Activated naive CD8-positive, alpha-beta T cell (primary cell): ENCODE measurements around the gene BSG.

Experiments used
- H3K27ac Mint-ChIP-seq: one replicate; pipeline ENCODE4 v1.8.0; 2021; ENCODE audit warnings: mixed read lengths
- H3K27me3 Mint-ChIP-seq: one replicate; pipeline ENCODE4 v1.8.0; 2021; ENCODE audit warnings: mixed read lengths
- H3K36me3 Mint-ChIP-seq: one replicate; pipeline ENCODE4 v1.8.0; 2021; ENCODE audit warnings: mixed read lengths
- H3K4me1 Mint-ChIP-seq: one replicate; pipeline ENCODE4 v1.8.0; 2021; ENCODE audit warnings: low read depth, mixed read lengths
- H3K4me3 Mint-ChIP-seq: one replicate; pipeline ENCODE4 v1.8.0; 2021; ENCODE audit warnings: mild to moderate bottlenecking, mixed read lengths
- H3K9me3 Mint-ChIP-seq: one replicate; pipeline ENCODE4 v1.8.0; 2021; ENCODE audit warnings: low read depth, mixed read lengths

BSG gene

GRCh38 chr19:585551-586110 is 13.2 kb downstream of the BSG start:
- H3K27ac Mint-ChIP-seq, result no peak overlapping the region
- H3K27me3 Mint-ChIP-seq, result no peaks in the 10 kb centered on the region
- H3K36me3 Mint-ChIP-seq, result no peaks in the 10 kb centered on the region
- H3K4me3 Mint-ChIP-seq, result no peak overlapping the region
- peaks cover 10% of the 10 kb centered on the region for H3K4me1 Mint-ChIP-seq
- H3K9me3 Mint-ChIP-seq, result no peaks in the 10 kb centered on the region

GRCh38 chr19:588093-588740 is 15.8 kb downstream of the BSG start:
- peaks cover 10% of the 10 kb centered on the region for H3K4me1 Mint-ChIP-seq
- no peak overlapping the region for H3K4me3 Mint-ChIP-seq
- H3K27me3 Mint-ChIP-seq, result no peaks in the 10 kb centered on the region
- H3K9me3 Mint-ChIP-seq, result no peaks in the 10 kb centered on the region
- no peak overlapping the region for H3K27ac Mint-ChIP-seq
- H3K36me3 Mint-ChIP-seq, result no peaks in the 10 kb centered on the region

- Mint-ChIP-seq H3K27ac (no peak overlapping the region), H3K9me3 (no peaks in the 10 kb centered on the region), H3K36me3 (no peaks in the 10 kb centered on the region), H3K27me3 (no peaks in the 10 kb centered on the region), H3K4me3 (peak overlapping the region; percentile 67), H3K4me1 (peaks cover 7% of the 10 kb centered on the region)
Observed at GRCh38 chr19:588741-589692, 16.6 kb downstream of the BSG start.

- Mint-ChIP-seq H3K9me3 (no peaks in the 10 kb centered on the region), H3K4me3 (peak within 1 kb of the TSS; percentile 67), H3K4me1 (peaks cover 6% of the 10 kb centered on the region), H3K36me3 (no peaks in the 10 kb centered on the region), H3K27me3 (no peaks in the 10 kb centered on the region), H3K27ac (no peak within 1 kb of the TSS)
Observed at GRCh38 chr19:589693-590395, 17.4 kb downstream of the BSG start, which contains the start of gene HCN2. Gene HCN2, plus strand, starts transcription at chr19:589881. Its CDS starts 65 bp downstream, at chr19:589946.

DNA sequence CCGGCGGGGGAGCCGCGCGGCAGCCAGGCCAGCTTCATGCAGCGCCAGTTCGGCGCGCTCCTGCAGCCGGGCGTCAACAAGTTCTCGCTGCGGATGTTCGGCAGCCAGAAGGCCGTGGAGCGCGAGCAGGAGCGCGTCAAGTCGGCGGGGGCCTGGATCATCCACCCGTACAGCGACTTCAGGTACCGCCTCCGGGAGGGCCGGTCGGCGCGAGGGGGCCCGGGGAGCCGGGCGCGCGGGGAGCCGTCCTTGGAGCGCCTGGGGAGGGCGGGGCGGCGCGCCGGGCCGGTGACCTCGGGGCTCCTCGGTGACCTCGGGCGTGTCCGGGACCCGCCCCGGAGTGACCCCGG is 18.0 kb downstream of the BSG start:
- H3K4me3 Mint-ChIP-seq, result no peak overlapping the region

GRCh38 chr19:590750-591098 is 18.3 kb downstream of the BSG start:
- no peaks in the 10 kb centered on the region for H3K36me3 Mint-ChIP-seq
- no peaks in the 10 kb centered on the region for H3K9me3 Mint-ChIP-seq
- H3K4me3 Mint-ChIP-seq, result no peak overlapping the region
- H3K4me1 Mint-ChIP-seq, result peaks cover 6% of the 10 kb centered on the region
- H3K27me3 Mint-ChIP-seq, result no peaks in the 10 kb centered on the region
- no peak overlapping the region for H3K27ac Mint-ChIP-seq

More for the DNA sequence above, 18.0 kb downstream of the BSG start:
- no peaks in the 10 kb centered on the region for H3K27me3 Mint-ChIP-seq
- no peaks in the 10 kb centered on the region for H3K9me3 Mint-ChIP-seq
- H3K27ac Mint-ChIP-seq, result no peak overlapping the region
- peaks cover 6% of the 10 kb centered on the region for H3K4me1 Mint-ChIP-seq
- H3K36me3 Mint-ChIP-seq, result no peaks in the 10 kb centered on the region

- H3K36me3 Mint-ChIP-seq, result no peaks in the 10 kb centered on the region
- peak overlapping the region; percentile 70 for H3K4me3 Mint-ChIP-seq
- no peak overlapping the region for H3K27ac Mint-ChIP-seq
- peaks cover 6% of the 10 kb centered on the region for H3K4me1 Mint-ChIP-seq
- H3K9me3 Mint-ChIP-seq, result no peaks in the 10 kb centered on the region
- no peaks in the 10 kb centered on the region for H3K27me3 Mint-ChIP-seq
Observed at GRCh38 chr19:591099-591958, 18.9 kb downstream of the BSG start.

DNA sequence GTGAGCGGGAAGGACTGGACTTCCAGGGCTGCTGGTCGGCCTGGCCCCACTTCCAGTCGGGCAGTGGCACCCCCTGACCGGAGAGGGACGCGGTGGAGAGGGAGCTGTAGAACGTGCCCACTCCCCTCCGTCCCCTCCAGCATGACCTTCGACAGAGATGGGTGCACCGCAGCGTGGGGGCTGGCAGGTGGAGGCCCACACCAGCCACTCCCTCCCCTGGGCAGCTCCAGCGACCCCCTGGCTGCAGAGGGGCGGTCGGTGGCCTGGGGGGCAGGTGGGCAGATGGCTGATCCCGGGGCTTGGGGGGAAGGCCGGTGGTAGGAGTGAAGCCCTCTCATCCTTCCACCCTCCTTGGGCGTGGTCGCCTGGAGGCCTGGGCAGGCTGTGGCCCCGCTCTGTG is 19.7 kb downstream of the BSG start:
- H3K36me3 Mint-ChIP-seq, result no peaks in the 10 kb centered on the region
- H3K27ac Mint-ChIP-seq, result no peak overlapping the region
- H3K4me1 Mint-ChIP-seq, result peaks cover 6% of the 10 kb centered on the region
- no peaks in the 10 kb centered on the region for H3K27me3 Mint-ChIP-seq
- no peak overlapping the region for H3K4me3 Mint-ChIP-seq
- H3K9me3 Mint-ChIP-seq, result no peaks in the 10 kb centered on the region

DNA sequence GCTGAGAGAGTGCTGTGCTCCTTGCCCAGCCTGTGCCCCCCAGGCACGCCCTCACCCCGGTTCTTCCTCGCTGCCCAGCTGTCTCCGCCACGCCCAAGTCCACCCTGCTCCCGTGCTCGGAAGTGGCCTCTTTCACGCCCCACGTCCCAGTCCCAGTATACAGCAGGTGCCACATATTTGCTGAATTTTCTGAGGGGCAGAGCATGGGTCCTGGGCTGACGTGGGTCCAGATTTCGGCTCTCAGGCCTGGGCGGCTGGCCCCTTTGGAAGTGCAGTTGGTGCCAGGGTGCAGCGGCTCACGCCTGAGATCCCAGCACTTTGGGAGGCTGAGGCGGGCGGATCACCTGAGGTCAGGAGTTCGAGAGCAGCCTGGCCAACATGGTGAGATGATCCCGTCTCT is 20.7 kb downstream of the BSG start:
- Mint-ChIP-seq H3K36me3 (no peaks in the 10 kb centered on the region), H3K4me3 (no peak overlapping the region), H3K27me3 (no peaks in the 10 kb centered on the region), H3K27ac (no peak overlapping the region), H3K4me1 (peaks cover 4% of the 10 kb centered on the region), H3K9me3 (no peaks in the 10 kb centered on the region)

- no peaks in the 10 kb centered on the region for H3K9me3 Mint-ChIP-seq
- no peaks in the 10 kb centered on the region for H3K27me3 Mint-ChIP-seq
- H3K27ac Mint-ChIP-seq, result no peak overlapping the region
- no peaks in the 10 kb centered on the region for H3K36me3 Mint-ChIP-seq
- no peak overlapping the region for H3K4me3 Mint-ChIP-seq
- peaks cover 3% of the 10 kb centered on the region for H3K4me1 Mint-ChIP-seq
Observed at GRCh38 chr19:593505-593904, 21.1 kb downstream of the BSG start.

DNA sequence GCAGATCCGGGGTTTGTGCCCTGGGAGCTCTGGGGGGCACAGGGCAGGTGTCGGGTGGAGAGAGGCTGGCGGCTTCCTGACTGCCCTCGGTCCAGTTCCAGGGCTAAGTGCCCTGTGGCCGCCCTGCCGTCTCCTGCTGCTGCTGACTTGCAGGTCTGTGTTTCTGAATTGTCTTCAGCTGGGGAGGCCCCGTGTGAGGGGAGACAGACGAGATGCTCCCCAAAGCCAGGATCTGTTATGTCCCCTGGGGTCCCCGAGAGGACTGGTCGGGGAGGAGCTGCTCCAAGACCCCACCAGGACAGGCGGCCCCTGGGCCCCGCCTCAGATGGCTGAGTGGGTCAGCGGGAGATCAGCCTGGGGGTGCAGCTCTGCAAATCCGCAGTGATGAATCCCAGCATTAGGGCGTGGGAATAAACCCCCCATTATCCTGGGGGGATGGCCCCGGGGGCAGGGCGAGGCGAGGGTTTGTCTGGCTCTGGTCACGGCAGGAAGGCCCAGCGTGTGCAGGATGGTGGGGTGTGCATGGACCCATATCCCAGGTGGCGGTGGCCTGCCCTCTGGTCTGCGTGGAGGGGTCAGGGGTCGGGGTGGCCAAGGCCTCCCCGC is 22.0 kb downstream of the BSG start:
- no peaks in the 10 kb centered on the region for H3K27me3 Mint-ChIP-seq
- H3K36me3 Mint-ChIP-seq, result no peaks in the 10 kb centered on the region
- no peak overlapping the region for H3K4me3 Mint-ChIP-seq
- H3K4me1 Mint-ChIP-seq, result no peaks in the 10 kb centered on the region
- H3K9me3 Mint-ChIP-seq, result no peaks in the 10 kb centered on the region
- H3K27ac Mint-ChIP-seq, result no peak overlapping the region

DNA sequence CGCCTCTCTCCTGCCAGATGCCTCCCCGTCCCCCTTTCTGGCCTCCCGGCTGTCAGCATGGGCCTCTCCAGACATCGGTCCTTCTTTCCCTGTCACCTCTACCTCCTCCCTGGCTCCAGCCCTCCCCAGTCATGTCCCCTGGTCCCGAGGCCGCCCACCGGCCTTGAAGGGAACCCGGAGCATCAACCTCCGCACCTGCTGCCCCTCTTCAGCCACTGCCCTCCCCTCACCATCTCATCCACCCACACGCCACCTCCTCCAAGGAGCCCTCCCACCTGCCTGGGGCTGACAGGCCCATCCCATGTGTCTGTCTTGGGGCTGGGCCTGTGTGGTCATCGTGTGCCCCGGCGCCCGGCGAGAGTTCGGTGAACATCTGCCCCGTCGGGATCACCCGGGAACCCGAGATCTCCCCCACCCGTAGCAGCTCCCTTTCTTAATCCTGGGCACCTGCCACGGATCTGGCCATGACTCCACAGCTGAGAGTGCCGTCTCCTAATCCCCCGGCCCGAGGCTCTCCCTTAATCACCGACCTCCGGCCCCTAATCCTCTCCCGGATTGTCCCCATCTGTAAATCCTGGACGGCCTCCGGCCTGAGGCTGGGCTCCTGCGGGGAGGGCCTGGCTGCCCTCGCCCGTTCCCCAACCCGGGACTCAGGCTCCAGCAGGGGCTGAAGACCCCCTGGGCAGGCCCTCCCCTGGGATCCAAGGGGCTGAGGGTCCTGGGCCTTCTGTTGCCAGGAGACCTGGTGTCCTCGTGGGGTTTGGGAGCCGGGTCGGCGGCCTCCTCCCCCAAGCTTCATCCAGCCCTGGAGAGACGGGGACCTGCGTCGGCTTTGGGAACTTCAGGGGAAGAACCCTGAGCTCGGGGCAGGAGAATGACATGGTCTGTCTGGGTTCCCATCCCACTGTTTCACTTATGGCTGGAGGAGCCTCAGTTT is 23.2 kb downstream of the BSG start:
- H3K4me1 Mint-ChIP-seq, result no peaks in the 10 kb centered on the region
- H3K36me3 Mint-ChIP-seq, result no peaks in the 10 kb centered on the region
- no peak overlapping the region for H3K4me3 Mint-ChIP-seq
- H3K27ac Mint-ChIP-seq, result no peak overlapping the region
- H3K9me3 Mint-ChIP-seq, result no peaks in the 10 kb centered on the region
- H3K27me3 Mint-ChIP-seq, result no peaks in the 10 kb centered on the region

DNA sequence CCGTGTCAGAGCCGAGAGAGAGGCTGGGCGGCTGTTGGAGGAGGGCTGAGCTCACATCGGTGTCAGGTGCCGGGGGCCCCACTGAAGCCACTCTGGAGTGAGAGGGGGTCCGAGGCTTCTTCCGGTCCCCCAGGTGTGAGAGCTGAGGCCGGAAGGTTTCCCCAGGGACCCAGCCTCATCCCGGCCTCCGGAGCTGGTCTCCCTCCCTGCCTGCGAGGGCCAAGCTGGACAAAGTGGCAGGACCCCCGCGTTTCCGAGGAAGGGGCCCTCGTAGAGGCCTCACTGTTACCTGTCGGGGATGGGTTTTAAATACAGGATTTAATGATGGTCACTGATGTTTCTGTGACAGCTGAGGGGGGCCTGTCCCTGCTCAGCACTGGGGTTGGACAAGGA is 23.9 kb downstream of the BSG start:
- no peaks in the 10 kb centered on the region for H3K27me3 Mint-ChIP-seq
- H3K9me3 Mint-ChIP-seq, result no peaks in the 10 kb centered on the region
- no peaks in the 10 kb centered on the region for H3K36me3 Mint-ChIP-seq
- H3K4me3 Mint-ChIP-seq, result no peak overlapping the region
- H3K4me1 Mint-ChIP-seq, result no peaks in the 10 kb centered on the region
- no peak overlapping the region for H3K27ac Mint-ChIP-seq
